ENCODE data around the gene CRYL1. TPM values are rescaled to one million over a fixed set of nuclear protein-coding genes. Genes with fewer than 3 reads are reported as not detected.

The CRYL1 gene
- total RNA-seq, 1 donor: 21.3 TPM

GRCh38 chr13:20414546-20415305 lies 110.9 kb downstream of the CRYL1 start:
- no peak for DNase-seq (ENCODE audit: low read depth)
- H3K4me3 ChIP-seq (ENCODE audit: low read depth, low read length): no peak overlapping the region
- TF ChIP-seq CTCF (IDR thresholded peaks at IDR 0.05; ENCODE audit: insufficient read depth, low read length): no peak

DNA sequence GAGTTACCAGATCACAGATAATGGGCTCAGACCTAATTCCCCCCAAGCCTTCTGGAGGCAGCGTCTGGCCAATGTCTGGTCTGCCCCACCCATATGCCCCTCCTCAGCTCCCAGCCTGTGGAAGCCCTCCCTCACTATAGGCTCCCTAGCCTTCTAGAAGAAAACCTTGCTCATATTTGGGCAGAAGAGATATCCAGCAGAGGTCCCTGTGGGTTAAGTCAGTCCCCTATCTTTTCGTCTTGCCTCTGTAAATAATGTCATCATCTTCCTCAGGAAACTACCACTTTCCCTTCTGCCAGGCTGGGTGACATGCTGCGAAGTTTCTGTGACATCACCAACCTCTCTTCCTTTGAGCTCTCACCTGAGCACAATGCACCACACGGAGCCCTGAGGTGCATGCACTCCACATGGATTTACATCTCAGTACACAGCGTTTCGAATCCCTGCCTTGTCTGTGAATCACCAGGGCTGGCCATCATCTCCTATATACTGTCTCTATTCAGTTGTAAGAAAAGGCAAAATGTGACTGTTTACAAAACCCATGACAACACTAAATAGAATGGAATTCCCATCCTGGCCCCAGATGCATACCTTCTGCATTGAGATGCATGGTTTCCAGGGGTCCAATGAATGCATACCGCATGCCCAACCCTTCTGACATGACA lies 112.8 kb downstream of the CRYL1 start:
- DNase-seq (ENCODE audit: low read depth): no peak
- no peak for TF ChIP-seq CTCF (IDR thresholded peaks at IDR 0.05; ENCODE audit: insufficient read depth, low read length)
- no peak overlapping the region for H3K4me3 ChIP-seq (ENCODE audit: low read depth, low read length)

DNA sequence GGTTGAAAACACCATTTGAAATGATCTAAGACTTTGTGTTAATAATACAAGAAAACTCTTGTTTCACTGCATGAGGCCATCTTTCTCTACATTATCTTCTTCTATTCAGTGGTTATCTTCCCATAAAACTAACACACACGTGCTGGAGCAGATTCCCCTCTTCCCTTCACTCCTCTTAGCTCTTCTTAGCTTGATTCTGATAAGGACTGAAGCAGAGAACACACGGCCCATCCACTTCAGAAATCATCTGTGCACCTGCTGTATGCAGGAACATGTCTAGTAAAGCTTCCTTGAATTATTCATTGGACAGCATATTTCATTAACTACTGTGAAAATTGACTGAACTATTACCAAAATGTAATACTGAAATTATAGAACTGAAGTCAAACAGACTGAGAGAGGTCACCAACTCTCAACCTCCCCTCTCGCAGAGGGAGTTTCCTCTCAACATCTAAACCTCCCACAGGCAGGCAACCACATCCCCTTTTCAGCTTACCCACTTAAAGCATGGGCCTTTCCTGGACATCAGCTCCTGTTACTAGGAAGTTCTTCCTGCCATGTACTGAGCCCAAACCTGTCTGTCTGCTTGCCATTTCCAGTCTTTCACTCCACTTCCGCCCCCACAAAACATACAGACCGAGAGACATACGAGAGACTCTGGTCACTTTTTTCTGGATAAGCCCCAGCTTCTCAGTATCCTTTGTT lies 113.9 kb downstream of the CRYL1 start:
- TF ChIP-seq CTCF (IDR thresholded peaks at IDR 0.05; ENCODE audit: insufficient read depth, low read length): no peak
- H3K4me3 ChIP-seq (ENCODE audit: low read depth, low read length): no peak overlapping the region
- no peak for DNase-seq (ENCODE audit: low read depth)

DNA sequence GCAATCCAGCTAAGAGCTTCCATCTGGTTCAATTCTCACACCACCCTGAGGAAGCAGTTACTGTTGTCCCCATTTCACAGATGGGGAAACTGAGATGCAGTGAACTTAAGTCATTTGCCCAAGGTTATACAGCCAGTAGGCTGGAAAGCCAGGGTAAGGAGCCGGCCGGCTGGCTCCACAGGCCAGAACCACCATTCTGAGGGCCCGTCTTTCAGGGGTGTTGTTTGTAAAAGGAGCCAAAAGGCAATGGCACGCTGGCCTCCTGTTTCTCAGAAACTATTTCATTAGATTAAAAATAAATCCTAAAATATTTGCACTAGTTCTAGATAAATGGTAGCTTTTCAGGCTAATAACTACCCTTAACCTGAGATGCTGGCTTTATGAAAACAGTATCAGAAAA lies 114.9 kb downstream of the CRYL1 start:
- DNase-seq (ENCODE audit: low read depth): no peak
- TF ChIP-seq CTCF (IDR thresholded peaks at IDR 0.05; ENCODE audit: insufficient read depth, low read length): no peak
- no peak overlapping the region for H3K4me3 ChIP-seq (ENCODE audit: low read depth, low read length)

DNA sequence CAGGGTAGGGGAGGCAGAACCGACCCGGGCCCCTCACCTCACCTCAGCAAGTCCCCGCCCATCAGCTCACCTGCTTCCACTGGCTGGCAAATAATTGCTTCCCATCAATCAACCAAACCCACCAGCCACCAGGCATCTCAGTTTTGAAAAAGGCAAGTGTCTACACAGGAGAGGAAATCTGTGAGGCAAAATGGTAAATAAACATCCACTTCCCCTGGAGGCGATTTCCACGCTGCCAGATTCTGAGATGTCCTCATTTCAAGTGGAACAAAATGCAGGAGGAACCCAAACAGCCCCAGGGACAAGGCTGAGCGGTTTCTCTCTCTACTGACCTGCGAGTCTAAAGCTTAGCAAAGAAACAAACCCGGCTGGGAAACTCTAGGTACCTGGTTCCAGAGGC lies 117.5 kb downstream of the CRYL1 start:
- H3K4me3 ChIP-seq (ENCODE audit: low read depth, low read length): no peak overlapping the region
- no peak for TF ChIP-seq CTCF (IDR thresholded peaks at IDR 0.05; ENCODE audit: insufficient read depth, low read length)
- no peak for DNase-seq (ENCODE audit: low read depth)

DNA sequence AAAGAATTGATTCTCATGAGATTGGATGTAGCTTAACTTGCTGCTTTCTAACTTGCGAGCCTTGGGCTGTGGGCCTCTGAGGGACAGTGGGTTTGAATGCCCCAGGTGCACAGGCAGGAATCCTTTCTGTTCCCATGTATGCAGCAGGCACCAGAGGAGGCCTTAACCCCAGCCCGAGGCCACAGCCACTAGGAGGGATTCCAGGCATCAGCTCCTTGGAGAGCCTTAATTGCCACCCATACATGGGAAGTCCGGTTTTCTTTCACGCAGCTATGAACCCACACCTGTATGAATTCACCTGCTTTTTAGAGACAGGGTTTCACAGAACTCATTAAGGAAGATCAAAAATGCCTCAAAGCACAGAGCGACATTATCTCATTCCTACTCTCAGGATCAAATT lies 117.9 kb downstream of the CRYL1 start:
- DNase-seq (ENCODE audit: low read depth): no peak
- no peak for TF ChIP-seq CTCF (IDR thresholded peaks at IDR 0.05; ENCODE audit: insufficient read depth, low read length)

More for the DNA sequence above, 117.9 kb downstream of the CRYL1 start:
- no peak overlapping the region for H3K4me3 ChIP-seq (ENCODE audit: low read depth, low read length)

All from fibroblast of the aortic adventitia (primary cell).